K562 (cell line): ENCODE data around the gene TRMT112. TPM values are rescaled to one million over a fixed set of nuclear protein-coding genes. Genes with fewer than 3 reads are reported as not detected.

Experiments
- ATF2 ChIP-seq: sonication (generic); formaldehyde crosslinking; IDR thresholded peaks from 2 replicates; pipeline ENCODE4 v1.8.1; 2022; ENCODE audit warnings: missing genetic modification reagents
- ATF4 ChIP-seq: fragments of 450-650 bp; formaldehyde crosslinking; IDR thresholded peaks from 2 replicates; pipeline ENCODE4 v1.4.0; 2022; ENCODE audit warnings: mild to moderate bottlenecking, moderate library complexity
- BCL6 ChIP-seq: fragments of 250-450 bp; sonication (Bioruptor Pico); IDR thresholded peaks from 2 replicates; pipeline ENCODE4 v1.4.0; 2020
- CREB3 ChIP-seq: fragments of 450-650 bp; conservative IDR thresholded peaks from 2 replicates; pipeline ENCODE4 v1.6.1; 2016; ENCODE audit warnings: missing genetic modification characterization, low read depth, mild to moderate bottlenecking, missing compliant biosample characterization, moderate library complexity
- CXXC5 ChIP-seq: fragments of 250-450 bp; sonication (Bioruptor Pico); IDR thresholded peaks from 2 replicates; pipeline ENCODE4 v1.8.0; 2022; ENCODE audit warnings: inconsistent platforms, mild to moderate bottlenecking, moderate library complexity
- DNMT1 ChIP-seq: fragments of 450-650 bp; IDR thresholded peaks from 2 replicates; pipeline ENCODE4 v1.6.1; 2016; ENCODE audit warnings: antibody characterized with exemption, mild to moderate bottlenecking
- E2F1 ChIP-seq: sonication (generic); formaldehyde crosslinking; IDR thresholded peaks from 2 replicates; pipeline ENCODE4 v1.8.1; 2023; ENCODE audit warnings: mild to moderate bottlenecking, missing genetic modification reagents, moderate library complexity
- ETS1 ChIP-seq: conservative IDR thresholded peaks from 2 replicates; pipeline ENCODE4 v1.6.1; 2011; ENCODE audit warnings: low read depth, mild to moderate bottlenecking, low read length; ENCODE audit not compliant: control insufficient read depth
- HDAC3 ChIP-seq: fragments of 450-650 bp; IDR thresholded peaks from 2 replicates; pipeline ENCODE4 v1.6.1; 2018; ENCODE audit warnings: borderline replicate concordance, mild to moderate bottlenecking, moderate library complexity; ENCODE audit not compliant: partially characterized antibody
- POLR3A ChIP-seq: IDR thresholded peaks from 2 replicates; pipeline ENCODE4 v1.6.1; 2011; ENCODE audit warnings: borderline replicate concordance, mild to moderate bottlenecking, moderate library complexity; ENCODE audit not compliant: insufficient read length, insufficient read depth; ENCODE audit errors: extremely low read depth
- RAD21 ChIP-seq, 2 experiments: fragments of 250-450 bp in 1 of 2; fragments of 450-650 bp in 1 of 2; sonication (Bioruptor Pico) in 1 of 2; formaldehyde crosslinking in 1 of 2; IDR thresholded peaks in 1 of 2; conservative IDR thresholded peaks in 1 of 2; 2 replicates each; pipeline versions ENCODE4 v1.4.0 to v1.8.0; 2020 to 2022; ENCODE audit warnings: mild to moderate bottlenecking in 2 of 2, moderate library complexity in 1 of 2
- SMARCE1 ChIP-seq: fragments of 450-650 bp; IDR thresholded peaks from 2 replicates; pipeline ENCODE4 v1.7.1; 2016; ENCODE audit warnings: mild to moderate bottlenecking
- TFAM ChIP-seq: fragments of 250-450 bp; sonication (Bioruptor Pico); conservative IDR thresholded peaks from 2 replicates; pipeline ENCODE4 v1.5.0; 2021; ENCODE audit warnings: mild to moderate bottlenecking, moderate library complexity
- VEZF1 ChIP-seq: fragments of 200-800 bp; sonication (Bioruptor generic); IDR thresholded peaks from 2 replicates; pipeline ENCODE4 v1.6.1; 2017; ENCODE audit warnings: missing genetic modification characterization, missing compliant biosample characterization
- XRCC4 ChIP-seq: IDR thresholded peaks from one replicate; pipeline ENCODE4 v1.6.1; 2011; ENCODE audit not compliant: insufficient read depth, insufficient read length; ENCODE audit errors: extremely low read depth
- ZNF23 ChIP-seq: fragments of 250-450 bp; sonication (Bioruptor Pico); IDR thresholded peaks from 2 replicates; pipeline ENCODE4 v1.4.0; 2020; ENCODE audit warnings: mild to moderate bottlenecking
- ZNF239 ChIP-seq: fragments of 250-450 bp; sonication (Bioruptor Pico); IDR thresholded peaks from 2 replicates; pipeline ENCODE4 v1.4.0; 2020; ENCODE audit warnings: mild to moderate bottlenecking
- polyA plus RNA-seq, 8 experiments: library from polyadenylated mRNA; depleted of rRNA in 4 of 8; stranded (reverse) in 5 of 8; unstranded in 3 of 8; fragments of >200 nt; fragmentation: Nextera tagmentation in 2 of 8; fragmentation: Illumina TruSeq in 1 of 8; extraction: Ambion mirVana in 2 of 8; extraction: Trizol in 1 of 8; gene quantifications; 2 replicates each; pipeline versions ENCODE4 v1.2.1 to v1.2.3, GENCODE V29; 2011 to 2014; ENCODE audit warnings: inconsistent platforms in 1 of 8, missing spikeins in 1 of 8
- total RNA-seq, 7 experiments: library from RNA; depleted of rRNA in 6 of 7; stranded (reverse); fragments of >200 nt in 6 of 7; fragmentation: Illumina TruSeq in 2 of 7; extraction: Trizol in 2 of 7; gene quantifications; 2 replicates each; pipeline versions ENCODE4 v1.2.1 to v1.2.3, GENCODE V29; 2011 to 2021; ENCODE audit warnings: low replicate concordance in 1 of 7

TRMT112 gene
- total and polyA plus RNA-seq, 9 of the 15 experiments (the other 6 are each of a cell fraction or from before 2014, with no cell fraction given) = 162 to 444 (median 300) TPM

GRCh38 chr11:64284962-64285884, 32.1 kb downstream of the TRMT112 start, which contains the start of gene GPR137 (continued):
- TF ChIP-seq ETS1 (no peak; the same call in 1 of the 2 replicates), BCL6 (CRISPR knock-in tag) (no peak), ZNF239 (no peak), XRCC4 (no peak), ATF2 (CRISPR knock-in tag) (no peak), CREB3 (tag) (no peak), RAD21 (CRISPR knock-in tag; conservative IDR thresholded peaks at IDR 0.05 in 1 of 2, IDR thresholded peaks at IDR 0.05 in 1 of 2) (0 out of 4 replicates have a peak, but pooled peaks of 1 of the 2 experiments have one; percentile 7), CXXC5 (CRISPR knock-in tag) (peak; percentile 97), POLR3A (no peak), SMARCE1 (no peak), ATF4 (no peak), VEZF1 (peak; percentile 76), DNMT1 (no peak), TFAM (CRISPR knock-in tag) (no peak), E2F1 (peak; percentile 47; the same call in 1 of the 2 replicates), ZNF23 (no peak), HDAC3 (peak; percentile 100)
